OCI-LY1 (cell line): ENCODE measurements around the gene STAT5B.

ENCODE experiments used
- CTCF ChIP-seq: fragments of 200-600 bp; sonication (generic), shearing (Covaris generic); IDR thresholded peaks from 2 replicates; pipeline ENCODE4 v1.5.1; 2017; ENCODE audit warnings: mild to moderate bottlenecking, antibody characterized with exemption, low read length, moderate library complexity, mixed read lengths
- EZH2 ChIP-seq: fragments of 200-600 bp; sonication (generic), shearing (Covaris generic); IDR thresholded peaks from 2 replicates; pipeline ENCODE4 v1.8.0; 2017; ENCODE audit warnings: borderline replicate concordance, mixed run types, mild to moderate bottlenecking, antibody characterized with exemption, low read length, moderate library complexity, mixed read lengths

GRCh38 chr17:42283241-42284023 lies 7.2 kb upstream of the STAT5B start:
- no peak for TF ChIP-seq CTCF
- no peak for TF ChIP-seq EZH2
